ENCODE data around the gene DENND11.
A peak's percentile ranks its signal among the peaks of the same experiment; 100 is the strongest.

DENND11 gene

GRCh38 chr7:141702047-141702567, at the start of gene DENND11:
DENND11 (minus strand) TSS chr7:141702166; CDS start chr7:141702153, 13 bp downstream.
- DNase-seq (ENCODE audit: low read depth in 2 of 2) = peak; percentile 4 to 30

GRCh38 chr7:141748396-141748795, 46.4 kb upstream of the DENND11 start:
- no peak for DNase-seq (ENCODE audit: low read depth in 2 of 2)

GRCh38 chr7:141744131-141744530, 42.2 kb upstream of the DENND11 start:
- DNase-seq (ENCODE audit: low read depth in 2 of 2) = no peak

GRCh38 chr7:141742229-141742628, 40.3 kb upstream of the DENND11 start:
- no peak for DNase-seq (ENCODE audit: low read depth in 2 of 2)

GRCh38 chr7:141739250-141739649, 37.3 kb upstream of the DENND11 start:
- no peak for DNase-seq (ENCODE audit: low read depth in 2 of 2)

GRCh38 chr7:141738592-141739013, 36.6 kb upstream of the DENND11 start:
- DNase-seq (ENCODE audit: low read depth in 2 of 2) = no peak

- peak; percentile 84 to 88 for DNase-seq (ENCODE audit: low read depth in 2 of 2)
Measured at GRCh38 chr7:141737836-141738591, 36.0 kb upstream of the DENND11 start, which contains the start of gene SSBP1. SSBP1 (plus strand) TSS chr7:141738358; CDS start chr7:141739167, 809 bp downstream.

GRCh38 chr7:141737118-141737835, 35.3 kb upstream of the DENND11 start:
- DNase-seq (ENCODE audit: low read depth in 2 of 2) = no peak

GRCh38 chr7:141731476-141732149, 29.6 kb upstream of the DENND11 start:
- no peak for DNase-seq (ENCODE audit: low read depth in 2 of 2)

GRCh38 chr7:141729020-141729419, 27.1 kb upstream of the DENND11 start:
- DNase-seq (ENCODE audit: low read depth in 2 of 2) = no peak

- DNase-seq (ENCODE audit: low read depth in 2 of 2) = no peak
Measured at GRCh38 chr7:141722529-141722928, 20.6 kb upstream of the DENND11 start.

- DNase-seq (ENCODE audit: low read depth in 2 of 2) = no peak
Measured at GRCh38 chr7:141717450-141717849, 15.5 kb upstream of the DENND11 start.

- no peak for DNase-seq (ENCODE audit: low read depth in 2 of 2)
Measured at GRCh38 chr7:141715794-141716689, 14.1 kb upstream of the DENND11 start.

GRCh38 chr7:141715018-141715417, 13.1 kb upstream of the DENND11 start:
- DNase-seq (ENCODE audit: low read depth in 2 of 2) = no peak

GRCh38 chr7:141714571-141714970, 12.6 kb upstream of the DENND11 start:
- DNase-seq (ENCODE audit: low read depth in 2 of 2) = no peak

GRCh38 chr7:141713890-141714289, 11.9 kb upstream of the DENND11 start:
- no peak for DNase-seq (ENCODE audit: low read depth in 2 of 2)

GRCh38 chr7:141712603-141713255, 10.8 kb upstream of the DENND11 start:
- no peak for DNase-seq (ENCODE audit: low read depth in 2 of 2)

- DNase-seq (ENCODE audit: low read depth in 2 of 2) = no peak
Measured at GRCh38 chr7:141710301-141710700, 8.3 kb upstream of the DENND11 start.

- DNase-seq (ENCODE audit: low read depth in 2 of 2) = no peak
Measured at GRCh38 chr7:141709749-141710148, 7.8 kb upstream of the DENND11 start.

- DNase-seq (ENCODE audit: low read depth in 2 of 2) = no peak
Measured at GRCh38 chr7:141709318-141709717, 7.4 kb upstream of the DENND11 start.

GRCh38 chr7:141708351-141708750, 6.4 kb upstream of the DENND11 start, which contains the start of gene WEE2:
WEE2 (plus strand) TSS chr7:141708353; CDS start chr7:141708759, 406 bp downstream.
- no peak for DNase-seq (ENCODE audit: low read depth in 2 of 2)
